IPS DF 6.9 (cell line): ENCODE measurements around the gene RAB4A.

ENCODE experiments used
- DNase-seq: peaks from one replicate; pipeline ENCODE4 v3.0.0-alpha.2; 2013; ENCODE audit warnings: low read depth, low spot score
- H3K27ac ChIP-seq: one replicate; pipeline ENCODE4 v1.5.1; 2013; ENCODE audit warnings: low read length, control low read depth
- H3K27me3 ChIP-seq: 2 replicates; pipeline ENCODE4 v1.6.1; 2013; ENCODE audit warnings: mild to moderate bottlenecking, low read length; ENCODE audit not compliant: control insufficient read depth, insufficient read depth
- H3K36me3 ChIP-seq: 2 replicates; pipeline ENCODE4 v1.6.1; 2013; ENCODE audit warnings: low read length; ENCODE audit not compliant: control insufficient read depth, insufficient read depth
- H3K4me1 ChIP-seq: 2 replicates; pipeline ENCODE4 v1.6.1; 2013; ENCODE audit warnings: low read length; ENCODE audit not compliant: control insufficient read depth, insufficient read depth
- H3K4me3 ChIP-seq: 2 replicates; pipeline ENCODE4 v1.5.1; 2013; ENCODE audit warnings: mild to moderate bottlenecking, low read length
- H3K9me3 ChIP-seq: 2 replicates; pipeline ENCODE4 v1.6.1; 2013; ENCODE audit warnings: low read length, inconsistent platforms; ENCODE audit not compliant: control insufficient read depth, insufficient read depth
- WGBS: extraction: QIAGEN DNeasy Blood & Tissue Kit; methylation state at CpG from one replicate; pipeline ENCODE4 v1.1.7; 2013; ENCODE audit warnings: mixed read lengths, missing lambda C conversion rate; ENCODE audit not compliant: insufficient read length, insufficient coverage; 5-methylcytosine and 5-hydroxymethylcytosine counted together

RAB4A gene

GRCh38 chr1:229334716-229335115 is 63.8 kb downstream of the RAB4A start:
- no CpG with 5 or more reads among the region's 2 CpGs for WGBS
- no peaks in the 10 kb centered on the region for H3K27me3 ChIP-seq
- H3K9me3 ChIP-seq: no peaks in the 10 kb centered on the region
- H3K4me1 ChIP-seq: no peaks in the 10 kb centered on the region
- no peak overlapping the region for H3K4me3 ChIP-seq
- H3K27ac ChIP-seq: no peak overlapping the region
- no peak for DNase-seq
- H3K36me3 ChIP-seq: no peaks in the 10 kb centered on the region

- Histone ChIP-seq H3K27me3 (no peaks in the 10 kb centered on the region), H3K9me3 (no peaks in the 10 kb centered on the region), H3K4me1 (0 out of 2 replicates have a peak, but pooled peaks cover 1% of the 10 kb centered on the region), H3K4me3 (no peak overlapping the region), H3K27ac (no peak overlapping the region), H3K36me3 (no peaks in the 10 kb centered on the region)
- no CpG with 5 or more reads among the region's 3 CpGs for WGBS
- no peak for DNase-seq
Measured at GRCh38 chr1:229336345-229336744, 65.4 kb downstream of the RAB4A start.

DNA sequence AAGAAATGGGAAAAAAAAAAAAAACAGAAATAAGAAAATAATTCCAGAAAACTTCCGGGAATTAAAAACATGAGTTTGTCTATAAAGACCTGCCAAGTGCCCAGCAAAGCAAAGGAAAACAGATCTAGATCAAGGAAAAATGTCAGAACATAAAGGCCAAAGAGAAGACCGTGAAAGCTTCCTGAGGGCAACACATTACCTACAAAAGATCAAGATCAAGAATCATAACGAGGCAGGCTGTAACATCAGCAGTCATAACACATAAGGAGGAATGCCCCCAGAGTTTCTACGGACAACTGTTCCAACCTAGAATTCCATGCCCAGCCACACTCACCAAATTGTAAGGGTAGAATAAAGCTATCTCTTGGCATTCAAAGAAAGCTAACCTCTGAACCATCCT is 68.2 kb downstream of the RAB4A start:
- H3K36me3 ChIP-seq: no peaks in the 10 kb centered on the region
- WGBS: no CpG with 5 or more reads among the region's 4 CpGs
- H3K27me3 ChIP-seq: no peaks in the 10 kb centered on the region
- H3K4me1 ChIP-seq: 0 out of 2 replicates have a peak, but pooled peaks cover 1% of the 10 kb centered on the region
- DNase-seq: no peak
- no peak overlapping the region for H3K27ac ChIP-seq
- H3K4me3 ChIP-seq: no peak overlapping the region
- H3K9me3 ChIP-seq: no peaks in the 10 kb centered on the region

- no CpG with 5 or more reads among the region's 3 CpGs for WGBS
- H3K4me1 ChIP-seq: 0 out of 2 replicates have a peak, but pooled peaks cover 1% of the 10 kb centered on the region
- no peaks in the 10 kb centered on the region for H3K36me3 ChIP-seq
- H3K27ac ChIP-seq: no peak overlapping the region
- H3K4me3 ChIP-seq: no peak overlapping the region
- no peak for DNase-seq
- no peaks in the 10 kb centered on the region for H3K9me3 ChIP-seq
- H3K27me3 ChIP-seq: no peaks in the 10 kb centered on the region
Measured at GRCh38 chr1:229339520-229339919, 68.6 kb downstream of the RAB4A start.

- no peak for DNase-seq
- Histone ChIP-seq H3K4me1 (0 out of 2 replicates have a peak, but pooled peaks cover 1% of the 10 kb centered on the region), H3K27ac (no peak overlapping the region), H3K4me3 (no peak overlapping the region), H3K9me3 (no peaks in the 10 kb centered on the region), H3K27me3 (no peaks in the 10 kb centered on the region), H3K36me3 (no peaks in the 10 kb centered on the region)
- WGBS: no CpG with 5 or more reads among the region's 6 CpGs
Measured at GRCh38 chr1:229340496-229340895, 69.6 kb downstream of the RAB4A start.

DNA sequence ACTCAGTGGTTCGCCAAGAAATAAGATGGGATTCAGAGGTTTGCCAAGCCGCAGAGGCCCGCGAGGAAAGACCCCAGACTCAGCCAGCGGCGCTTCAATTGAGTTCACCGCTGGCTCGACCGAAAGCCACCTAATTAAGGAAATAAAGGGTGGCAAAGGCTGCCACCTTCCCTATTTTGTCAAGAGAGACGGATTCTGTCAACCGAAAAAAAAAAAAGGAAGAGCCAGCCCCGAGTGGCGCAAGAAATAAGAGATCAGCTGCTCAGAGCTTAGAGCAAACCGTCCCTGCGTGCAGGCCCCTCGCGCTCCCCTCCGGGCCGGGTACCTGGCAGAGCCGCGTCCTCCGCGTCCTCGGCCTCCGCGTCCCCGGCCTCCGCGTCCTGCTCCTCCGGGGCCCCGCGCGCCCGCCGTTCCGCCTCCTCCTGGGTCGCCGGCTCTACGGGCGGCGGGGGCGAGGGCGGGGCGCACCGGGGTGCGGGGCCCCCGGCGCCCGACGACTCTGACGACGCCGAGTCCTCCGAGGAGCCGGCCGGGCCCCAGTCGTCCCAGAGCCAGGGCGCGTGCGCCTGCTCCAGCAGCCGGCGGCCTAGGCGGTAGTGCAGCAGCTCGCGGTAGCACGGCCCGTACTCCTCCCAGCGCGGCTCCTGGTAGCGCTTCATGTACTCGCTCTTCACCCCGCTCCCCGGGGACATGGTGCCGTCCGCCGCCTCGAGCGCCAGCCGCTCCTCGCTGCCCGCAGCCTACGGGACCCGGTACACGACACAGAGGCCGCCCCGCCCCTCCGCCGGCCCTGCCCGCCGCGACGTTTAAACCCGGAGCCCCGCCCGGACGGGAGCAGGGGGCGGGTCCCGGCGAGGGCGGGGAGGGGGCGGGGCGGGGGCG is 71.1 kb downstream of the RAB4A start:
- no CpG with 5 or more reads among the region's 103 CpGs for WGBS
- Histone ChIP-seq H3K36me3 (no peaks in the 10 kb centered on the region), H3K4me1 (0 out of 2 replicates have a peak, but pooled peaks cover 1% of the 10 kb centered on the region), H3K27ac (no peak overlapping the region), H3K9me3 (no peaks in the 10 kb centered on the region), H3K4me3 (peak overlapping the region; percentile 55), H3K27me3 (no peaks in the 10 kb centered on the region)
- no peak for DNase-seq

- Histone ChIP-seq H3K9me3 (no peaks in the 10 kb centered on the region), H3K36me3 (no peaks in the 10 kb centered on the region), H3K4me1 (0 out of 2 replicates have a peak, but pooled peaks cover 1% of the 10 kb centered on the region), H3K4me3 (peak within 1 kb of the TSS; percentile 55), H3K27me3 (no peaks in the 10 kb centered on the region), H3K27ac (no peak within 1 kb of the TSS)
- no peak for DNase-seq
- no CpG with 5 or more reads among the region's 83 CpGs for WGBS
Measured at GRCh38 chr1:229342656-229343569, 72.0 kb downstream of the RAB4A start, which contains the start of gene CCSAP. Gene CCSAP (minus strand): TSS chr1:229343047. CDS start chr1:229342465, 582 bp downstream.

DNA sequence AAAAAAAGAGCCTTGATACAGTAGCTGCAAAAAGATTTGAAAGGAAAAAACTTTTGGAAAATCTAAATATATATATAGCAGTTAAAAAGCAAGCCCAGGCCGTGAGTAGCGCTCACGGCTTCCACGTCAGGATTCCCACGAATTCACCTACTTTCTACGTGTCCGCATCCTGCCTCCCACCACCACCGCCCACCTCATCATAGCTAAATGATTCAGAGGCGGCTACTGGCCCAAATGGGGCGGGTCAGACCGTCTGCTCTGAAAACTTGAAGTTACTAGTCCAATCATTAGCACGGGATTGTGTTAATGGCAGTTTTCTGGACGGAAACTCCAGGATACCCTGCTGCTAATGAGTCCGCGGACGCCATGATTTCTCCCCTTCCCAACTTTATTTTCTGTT is 73.2 kb downstream of the RAB4A start:
- no peak overlapping the region for H3K27ac ChIP-seq
- no CpG with 5 or more reads among the region's 16 CpGs for WGBS

GRCh38 chr1:229344937-229345684 is 74.2 kb downstream of the RAB4A start:
- Histone ChIP-seq H3K27ac (no peak overlapping the region), H3K27me3 (no peaks in the 10 kb centered on the region), H3K4me3 (no peak overlapping the region), H3K36me3 (no peaks in the 10 kb centered on the region), H3K9me3 (no peaks in the 10 kb centered on the region), H3K4me1 (0 out of 2 replicates have a peak, but pooled peaks cover 1% of the 10 kb centered on the region)
- no CpG with 5 or more reads among the region's 8 CpGs for WGBS
- no peak for DNase-seq

More for the DNA sequence above, 73.2 kb downstream of the RAB4A start:
- H3K4me1 ChIP-seq: 0 out of 2 replicates have a peak, but pooled peaks cover 1% of the 10 kb centered on the region
- no peak for DNase-seq
- H3K27me3 ChIP-seq: no peaks in the 10 kb centered on the region
- H3K4me3 ChIP-seq: no peak overlapping the region
- H3K36me3 ChIP-seq: no peaks in the 10 kb centered on the region
- no peaks in the 10 kb centered on the region for H3K9me3 ChIP-seq
